HepG2 (cell line): ENCODE results near the gene VKORC1L1. TPM values are rescaled to one million over a fixed set of nuclear protein-coding genes. Genes with fewer than 3 reads are reported as not detected.

Source experiments
- ATAC-seq: fragments of 200-7000 bp; cut with Tn5 transposase; 3 replicates; pipeline ENCODE4 v1.9.1; 2020; ENCODE audit warnings: mild to moderate bottlenecking, moderate library complexity
- Bru-seq: library from RNA; stranded (reverse); fragments of 400-500 nt; gene quantifications from one replicate; lab custom pipeline; 2021; lab: Mats Ljungman, UMichigan
- BruChase-seq, 2 experiments: library from RNA; stranded (reverse); fragments of 400-500 nt; gene quantifications; one replicate each; lab custom pipeline; 2021; lab: Mats Ljungman, UMichigan
- BruUV-seq: library from RNA; stranded (reverse); fragments of 400-500 nt; replicated peaks from 2 replicates; lab custom pipeline; 2021; lab: Mats Ljungman, UMichigan
- CTCF ChIA-PET: fragments of 300-600 bp; formaldehyde crosslinking; extraction: SDS; loops from one replicate; lab custom pipeline; 2021; ENCODE audit warnings: low total read pairs, inconsistent platforms, low intra/inter-chr PET ratio; lab: Yijun Ruan, JAX
- POLR2A ChIA-PET: fragments of 350-600 bp; sonication (Branson Sonifier 250); formaldehyde crosslinking; loops from one replicate; lab custom pipeline; 2020; ENCODE audit warnings: antibody characterized with exemption, inconsistent platforms; lab: Yijun Ruan, JAX
- DNase-seq: peaks from one replicate; pipeline ENCODE4 v3.0.0-alpha.2; 2015; ENCODE audit warnings: low spot score
- FAIRE-seq: peaks from 3 replicates; lab custom pipeline; 2011; peaks lifted over from hg19 to GRCh38; lab: Jason Lieb, UNC
- H2AFZ ChIP-seq: one replicate; pipeline ENCODE4 v1.6.1; 2011; ENCODE audit warnings: low read length, inconsistent platforms
- H3K27ac ChIP-seq: fragments of 300-600 bp; 3 replicates; pipeline ENCODE4 v1.8.0; 2011; ENCODE audit warnings: mixed run types, mild to moderate bottlenecking, mixed read lengths, low read length, inconsistent platforms; ENCODE audit not compliant: insufficient read depth; ENCODE audit errors: extremely low read length
- H3K27me3 ChIP-seq, 2 experiments: fragments of 200-600 bp in 1 of 2; 2 replicates in 1 of 2; 3 replicates in 1 of 2; pipeline versions ENCODE4 v1.6.0 to v1.8.0; 2011; ENCODE audit warnings: low read length in 2 of 2, mild to moderate bottlenecking in 2 of 2, moderate library complexity in 2 of 2, inconsistent platforms in 1 of 2; ENCODE audit not compliant: insufficient read depth in 2 of 2, control insufficient read depth in 1 of 2
- H3K36me3 ChIP-seq, 2 experiments: fragments of 200-600 bp in 1 of 2; replicated peaks in 1 of 2; 2 replicates in 1 of 2; 3 replicates in 1 of 2; pipeline versions ENCODE4 v1.5.1 to v1.8.0; 2011; ENCODE audit warnings: low read length in 2 of 2, inconsistent platforms in 1 of 2; ENCODE audit not compliant: insufficient read depth in 2 of 2, control insufficient read depth in 1 of 2
- H3K4me1 ChIP-seq: 2 replicates; pipeline ENCODE4 v1.5.1; 2012; ENCODE audit warnings: low read length, inconsistent platforms; ENCODE audit not compliant: insufficient read depth
- H3K4me2 ChIP-seq: 2 replicates; pipeline ENCODE4 v1.6.0; 2011; ENCODE audit warnings: low read depth, low read length, inconsistent platforms
- H3K4me3 ChIP-seq, 3 experiments: fragments of 200-600 bp in 1 of 3; sonication (generic), shearing (Covaris generic) in 1 of 3; replicated peaks in 1 of 3; 2 replicates each; pipeline ENCODE4 v1.5.1; 2011 to 2016; ENCODE audit warnings: low read length in 3 of 3, inconsistent platforms in 2 of 3, low read depth in 2 of 3, mild to moderate bottlenecking in 2 of 3, control low read depth in 1 of 3, mixed read lengths in 1 of 3; ENCODE audit not compliant: insufficient read depth in 1 of 3
- H3K79me2 ChIP-seq: one replicate; pipeline ENCODE4 v1.6.1; 2011; ENCODE audit warnings: low read length, inconsistent platforms; ENCODE audit not compliant: insufficient read depth
- H3K9ac ChIP-seq: 2 replicates; pipeline ENCODE4 v1.6.0; 2011; ENCODE audit warnings: mild to moderate bottlenecking, low read depth, low read length, inconsistent platforms; ENCODE audit not compliant: insufficient read depth
- H3K9me3 ChIP-seq: 2 replicates; pipeline ENCODE4 v1.5.1; 2012; ENCODE audit warnings: mild to moderate bottlenecking, low read length
- H4K20me1 ChIP-seq: 2 replicates; pipeline ENCODE4 v1.6.0; 2011; ENCODE audit warnings: inconsistent platforms, mild to moderate bottlenecking, low read length, moderate library complexity; ENCODE audit not compliant: insufficient read depth
- MAX ChIP-seq: IDR thresholded peaks from 2 replicates; pipeline ENCODE4 v1.6.1; 2012; ENCODE audit warnings: inconsistent platforms
- MYPOP ChIP-seq: sonication (generic); formaldehyde crosslinking; IDR thresholded peaks from 2 replicates; pipeline ENCODE4 v1.8.1; 2023; ENCODE audit warnings: mild to moderate bottlenecking, moderate library complexity, missing genetic modification reagents
- TAF1 ChIP-seq: sonication (generic); formaldehyde crosslinking; IDR thresholded peaks from 2 replicates; pipeline ENCODE4 v1.4.0; 2020; ENCODE audit warnings: missing genetic modification reagents
- ZBTB14 ChIP-seq: sonication (generic); formaldehyde crosslinking; IDR thresholded peaks from 2 replicates; pipeline ENCODE4 v1.4.0; 2020; ENCODE audit warnings: missing genetic modification reagents
- ZNF326 ChIP-seq: sonication (generic); formaldehyde crosslinking; IDR thresholded peaks from 2 replicates; pipeline ENCODE4 v1.4.0; 2020; ENCODE audit warnings: missing genetic modification reagents, borderline replicate concordance
- ZNF441 ChIP-seq: sonication (generic); formaldehyde crosslinking; IDR thresholded peaks from 2 replicates; pipeline ENCODE4 v1.7.0; 2021; ENCODE audit warnings: missing genetic modification reagents, borderline replicate concordance
- ZSCAN5A ChIP-seq: sonication (generic); formaldehyde crosslinking; IDR thresholded peaks from 2 replicates; pipeline ENCODE4 v1.8.0; 2022; ENCODE audit warnings: mild to moderate bottlenecking, missing genetic modification reagents, borderline replicate concordance
- ZSCAN9 ChIP-seq: IDR thresholded peaks from 2 replicates; pipeline ENCODE4 v1.6.1; 2016; ENCODE audit warnings: borderline replicate concordance
- WGBS: methylation state at CpG from one replicate; pipeline ENCODE4 v1.1.6; 2017; ENCODE audit warnings: low lambda C conversion rate; 5-methylcytosine and 5-hydroxymethylcytosine counted together
- in situ Hi-C: cut with HindIII; loops from 2 replicates; pipeline ENCODE4 v1.10.0; 2017; ENCODE audit warnings: low pct_unique_long_range_greater_than_20kb; ENCODE audit not compliant: extremely low pct_ligation_motif_present
- intact Hi-C: fragments of 100-400 bp; cut with micrococcal nuclease; formaldehyde crosslinking; loops from one replicate; pipeline ENCODE4 v1.10.0; 2022; ENCODE audit not compliant: unreplicated experiment
- long read RNA-seq, 2 experiments: library from RNA in 1 of 2; library from polyadenylated mRNA in 1 of 2; stranded (forward) in 1 of 2; unstranded in 1 of 2; transcript quantifications; one replicate each; pipeline ENCODE4 v2.0.0, GENCODE V29; 2019 to 2022
- polyA minus RNA-seq, 3 experiments: library from RNA; depleted of rRNA, polyadenylated mRNA; stranded (reverse); fragments of >200 nt; gene quantifications; 2 replicates each; pipeline ENCODE4 v1.2.3, GENCODE V29; 2011; ENCODE audit warnings: low replicate concordance in 1 of 3
- polyA plus RNA-seq, 8 experiments: library from polyadenylated mRNA; depleted of rRNA in 3 of 8; stranded (reverse) in 7 of 8; unstranded in 1 of 8; fragments of >200 nt; fragmentation: Illumina TruSeq in 4 of 8; extraction: Trizol in 4 of 8; gene quantifications; 2 replicates each; pipeline versions ENCODE4 v1.2.1 to v1.2.3, GENCODE V29; 2011 to 2016; ENCODE audit warnings: low read depth in 4 of 8, missing spikeins in 1 of 8, mixed read lengths in 1 of 8; ENCODE audit not compliant: insufficient read depth in 1 of 8
- total RNA-seq, 5 experiments: library from RNA; depleted of rRNA; stranded (reverse); fragments of >200 nt; fragmentation: Illumina TruSeq; extraction: Trizol; gene quantifications; 2 replicates each; pipeline ENCODE4 v1.2.3, GENCODE V29; 2016; ENCODE audit warnings: low read depth in 1 of 5

Gene VKORC1L1
- total RNA-seq (2016; rRNA removed; fragmentation: Illumina TruSeq; extraction: Trizol) (13.9 and 17.3 TPM in 2 replicates), polyA plus RNA-seq (2011; rRNA removed) (15.3 and 16.5 TPM in 2 replicates), polyA minus RNA-seq (2011; rRNA and poly(A)+ RNA removed; ENCODE audit: low replicate concordance) (33.7 and 39.5 TPM in 2 replicates), Bru-seq, nascent RNA (percentile 76 among the genes with signal in this experiment), BruChase-seq, experiment 1, labeled RNA remaining after a 6-hour chase (percentile 80 among the genes with signal in this experiment), BruChase-seq, experiment 2, labeled RNA remaining after a 2-hour chase (percentile 85 among the genes with signal in this experiment)
- 5.4 and 6.2 TPM in 2 replicates for total RNA-seq (2016; cell fraction: cytosol; rRNA removed; fragmentation: Illumina TruSeq; extraction: Trizol; ENCODE audit: low read depth)
- 13.3 and 17.0 TPM in 2 replicates for total RNA-seq (2016; cell fraction: insoluble cytoplasmic fraction; rRNA removed; fragmentation: Illumina TruSeq; extraction: Trizol)
- total RNA-seq (2016; cell fraction: membrane; rRNA removed; fragmentation: Illumina TruSeq; extraction: Trizol): 19.7 TPM in 2 replicates
- 14.2 and 17.7 TPM in 2 replicates for total RNA-seq (2016; cell fraction: nucleus; rRNA removed; fragmentation: Illumina TruSeq; extraction: Trizol)
- polyA plus RNA-seq (2011; cell fraction: cytosol; rRNA removed): 10.3 and 13.2 TPM in 2 replicates
- 2.8 and 3.2 TPM in 2 replicates for polyA plus RNA-seq (2011; cell fraction: nucleus; rRNA removed)
- 17.6 and 18.4 TPM in 2 replicates for polyA plus RNA-seq (2012)
- polyA plus RNA-seq (2016; cell fraction: cytosol; fragmentation: Illumina TruSeq; extraction: Trizol; ENCODE audit: low read depth): 16.0 and 21.6 TPM in 2 replicates
- 20.1 and 20.8 TPM in 2 replicates for polyA plus RNA-seq (2016; cell fraction: insoluble cytoplasmic fraction; fragmentation: Illumina TruSeq; extraction: Trizol; ENCODE audit: low read depth)
- 25.0 and 28.2 TPM in 2 replicates for polyA plus RNA-seq (2016; cell fraction: membrane; fragmentation: Illumina TruSeq; extraction: Trizol; ENCODE audit: low read depth)
- polyA plus RNA-seq (2016; cell fraction: nucleus; fragmentation: Illumina TruSeq; extraction: Trizol; ENCODE audit: insufficient read depth, low read depth): 26.0 and 26.9 TPM in 2 replicates
- polyA minus RNA-seq (2011; cell fraction: cytosol; rRNA and poly(A)+ RNA removed): 14.4 and 18.4 TPM in 2 replicates
- polyA minus RNA-seq (2011; cell fraction: nucleus; rRNA and poly(A)+ RNA removed): 5.7 and 9.1 TPM in 2 replicates
- long read RNA-seq, experiment 1, full-length matches to known transcripts: 2 of 7 reads
- long read RNA-seq, experiment 1, partial matches to known transcripts: 0 of 7 reads
- long read RNA-seq, experiment 1, other reads (novel, unspliced or antisense): 5 of 7 reads
- long read RNA-seq, experiment 2, full-length matches to known transcripts: 20 of 78 reads
- long read RNA-seq, experiment 2, partial matches to known transcripts: 0 of 78 reads
- long read RNA-seq, experiment 2, other reads (novel, unspliced or antisense): 58 of 78 reads

GRCh38 chr7:65872776-65873581 is at the start of gene VKORC1L1:
TSS of gene VKORC1L1 (plus strand) at chr7:65873074. CDS start at chr7:65873372, 298 bp downstream.
- peak; percentile 61 for FAIRE-seq
- H3K79me2 ChIP-seq: peaks cover 11% of the 10 kb centered on the region
- in situ Hi-C loops: no loop called here
- ChIA-PET CTCF (no interaction called here), POLR2A (no interaction called here)
- H3K4me3 ChIP-seq: peak within 1 kb of the TSS; percentile 71 to 84 (median 80); a peak in 5 of 6 replicates
- peaks cover 6% of the 10 kb centered on the region; the same call in 1 of the 2 replicates for H3K4me1 ChIP-seq
- peak; percentile 80 for DNase-seq
- H3K36me3 ChIP-seq: no peaks in the 10 kb centered on the region
- H3K27me3 ChIP-seq: no peaks in the 10 kb centered on the region; a peak in 1 of 5 replicates
- peak within 1 kb of the TSS; percentile 84 for H3K4me2 ChIP-seq
- no peak within 1 kb of the TSS for H2AFZ ChIP-seq
- H3K9ac ChIP-seq: peak within 1 kb of the TSS; percentile 78
- no peaks in the 10 kb centered on the region for H4K20me1 ChIP-seq
- 1% methylated on average over 20 of the region's 94 CpGs for WGBS
- intact Hi-C loops: no loop called here
- no TSS peak for BruUV-seq
- ATAC-seq: peak; percentile 91
- H3K9me3 ChIP-seq: no peaks in the 10 kb centered on the region
- peak within 1 kb of the TSS; percentile 65 for H3K27ac ChIP-seq
- TF ChIP-seq ZSCAN5A: no peak
- no peak for TF ChIP-seq ZNF326 (CRISPR knock-in tag)
- TF ChIP-seq ZSCAN9: no peak
- peak; percentile 77 for TF ChIP-seq ZBTB14 (CRISPR knock-in tag)
- peak; percentile 44; the same call in 1 of the 2 replicates for TF ChIP-seq TAF1 (CRISPR knock-in tag)
- 0 out of 2 replicates have a peak, but pooled peaks have one; percentile 38 for TF ChIP-seq ZNF441 (CRISPR knock-in tag)
- TF ChIP-seq MYPOP (CRISPR knock-in tag): 0 out of 2 replicates have a peak, but pooled peaks have one; percentile 30
- TF ChIP-seq MAX: peak; percentile 68
